Neuronal stem cell (in vitro differentiated cells): Measurements from ENCODE around the gene KRR1.
"Not testable (repeated sequence)": the region's sequence is repeated elsewhere in the genome, so short reads cannot be mapped to it uniquely, and the experiment has no call there.

Source experiments
- DNase-seq: peaks from one replicate; pipeline ENCODE4 v3.0.0-alpha.2; 2013; ENCODE audit warnings: low spot score
- H2AFZ ChIP-seq: one replicate; pipeline ENCODE4 v1.6.1; 2013; ENCODE audit warnings: mild to moderate bottlenecking, low read length, inconsistent platforms
- H2AK5ac ChIP-seq: 2 replicates; pipeline ENCODE4 v1.6.1; 2013; ENCODE audit warnings: low read depth, mild to moderate bottlenecking, inconsistent platforms, low read length, moderate library complexity, mixed read lengths
- H2BK120ac ChIP-seq: 2 replicates; pipeline ENCODE4 v1.6.1; 2013; ENCODE audit warnings: low read depth, mild to moderate bottlenecking, inconsistent platforms, low read length, moderate library complexity, mixed read lengths
- H2BK12ac ChIP-seq: one replicate; pipeline ENCODE4 v1.6.1; 2013; ENCODE audit warnings: low read length, inconsistent platforms
- H2BK15ac ChIP-seq: 2 replicates; pipeline ENCODE4 v1.6.1; 2013; ENCODE audit warnings: mild to moderate bottlenecking, low read length, inconsistent platforms, mixed read lengths
- H2BK5ac ChIP-seq: one replicate; pipeline ENCODE4 v1.6.1; 2013; ENCODE audit warnings: inconsistent platforms, mild to moderate bottlenecking, low read length, moderate library complexity
- H3K14ac ChIP-seq: one replicate; pipeline ENCODE4 v1.6.1; 2013; ENCODE audit warnings: low read length, inconsistent platforms
- H3K18ac ChIP-seq: 2 replicates; pipeline ENCODE4 v1.6.1; 2013; ENCODE audit warnings: low read length, inconsistent platforms
- H3K23ac ChIP-seq: 2 replicates; pipeline ENCODE4 v1.6.1; 2013; ENCODE audit warnings: low read depth, mild to moderate bottlenecking, mixed read lengths, low read length, inconsistent platforms; ENCODE audit not compliant: poor library complexity
- H3K27ac ChIP-seq: replicated peaks from 3 replicates; pipeline ENCODE4 v1.5.1; 2013; ENCODE audit warnings: low read length, inconsistent platforms
- H3K27me3 ChIP-seq, 3 experiments: 2 replicates each; pipeline ENCODE4 v1.6.1; 2013; ENCODE audit warnings: low read length in 3 of 3, mild to moderate bottlenecking in 2 of 3, inconsistent platforms in 1 of 3, low read depth in 1 of 3, mixed read lengths in 1 of 3, moderate library complexity in 1 of 3; ENCODE audit not compliant: control insufficient read depth in 3 of 3, insufficient read depth in 3 of 3
- H3K36me3 ChIP-seq, 2 donors: replicated peaks in 1 of 2; 2 replicates each; pipeline ENCODE4 v1.6.1; 2013; ENCODE audit warnings: low read length in 2 of 2; ENCODE audit not compliant: control insufficient read depth in 2 of 2, insufficient read depth in 2 of 2
- H3K4ac ChIP-seq: 2 replicates; pipeline ENCODE4 v1.6.1; 2013; ENCODE audit warnings: inconsistent platforms, mild to moderate bottlenecking, low read length, moderate library complexity
- H3K4me1 ChIP-seq, 2 donors: 1 replicate in 1 of 2; 2 replicates in 1 of 2; pipeline ENCODE4 v1.6.1; 2013; ENCODE audit warnings: low read length in 2 of 2, low read depth in 1 of 2; ENCODE audit not compliant: control insufficient read depth in 2 of 2, insufficient read depth in 1 of 2
- H3K4me2 ChIP-seq: one replicate; pipeline ENCODE4 v1.6.1; 2013; ENCODE audit warnings: mild to moderate bottlenecking, low read length, inconsistent platforms; ENCODE audit not compliant: insufficient read depth, poor library complexity, severe bottlenecking
- H3K4me3 ChIP-seq, 2 donors: 2 replicates each; pipeline ENCODE4 v1.5.1; 2013; ENCODE audit warnings: low read length in 2 of 2, mild to moderate bottlenecking in 2 of 2, inconsistent platforms in 1 of 2, moderate library complexity in 1 of 2
- H3K79me1 ChIP-seq: one replicate; pipeline ENCODE4 v1.6.1; 2013; ENCODE audit warnings: low read depth, mild to moderate bottlenecking, inconsistent platforms, low read length, moderate library complexity
- H3K9ac ChIP-seq: one replicate; pipeline ENCODE4 v1.6.1; 2013; ENCODE audit warnings: mild to moderate bottlenecking, low read depth, low read length, inconsistent platforms; ENCODE audit not compliant: poor library complexity
- H3K9me3 ChIP-seq, 2 donors: replicated peaks in 1 of 2; 2 replicates each; pipeline versions ENCODE3 to v1.6.1; 2013; ENCODE audit warnings: low read length in 2 of 2, mild to moderate bottlenecking in 2 of 2, inconsistent platforms in 1 of 2, low read depth in 1 of 2, mixed read lengths in 1 of 2, moderate library complexity in 1 of 2; ENCODE audit not compliant: control insufficient read depth in 2 of 2, insufficient read depth in 1 of 2
- H4K8ac ChIP-seq: one replicate; pipeline ENCODE4 v1.6.1; 2013; ENCODE audit warnings: low read depth, mild to moderate bottlenecking, inconsistent platforms, low read length, moderate library complexity
- H4K91ac ChIP-seq: one replicate; pipeline ENCODE4 v1.6.1; 2013; ENCODE audit warnings: low read length, low read depth, mild to moderate bottlenecking, inconsistent platforms; ENCODE audit not compliant: poor library complexity
- WGBS, 2 donors: extraction: QIAGEN DNeasy Blood & Tissue Kit; methylation state at CpG; one replicate each; pipeline ENCODE4 v1.1.7; 2013; ENCODE audit warnings: missing lambda C conversion rate in 2 of 2, mixed read lengths in 1 of 2; ENCODE audit not compliant: insufficient read length in 2 of 2, insufficient replicate concordance in 1 of 2; ENCODE audit errors: extremely low coverage in 2 of 2; 5-methylcytosine and 5-hydroxymethylcytosine counted together

KRR1 gene

DNA sequence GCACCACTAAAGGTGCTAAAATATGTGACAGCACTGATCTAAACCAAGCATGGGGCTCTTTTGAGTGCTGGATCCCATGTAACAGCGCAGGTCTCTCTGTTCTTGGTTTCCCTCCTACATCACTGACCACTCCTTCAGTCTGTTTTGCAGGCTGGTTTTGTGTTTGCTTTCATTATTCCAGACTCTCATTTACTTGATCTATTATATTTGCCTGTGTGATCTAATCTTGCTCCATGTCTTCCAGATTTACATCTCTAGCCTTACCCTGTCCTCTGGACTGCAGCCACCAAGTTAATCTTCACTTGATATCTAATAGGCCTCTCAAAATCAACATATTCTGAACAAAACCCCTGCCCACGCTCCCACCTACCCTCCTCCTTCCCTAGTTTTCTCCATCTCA lies 22.2 kb downstream of the KRR1 start:
- WGBS, 2 donors, result no CpG with 5 or more reads among the region's 2 CpGs
- H3K4me2 ChIP-seq, result no peak overlapping the region

DNA sequence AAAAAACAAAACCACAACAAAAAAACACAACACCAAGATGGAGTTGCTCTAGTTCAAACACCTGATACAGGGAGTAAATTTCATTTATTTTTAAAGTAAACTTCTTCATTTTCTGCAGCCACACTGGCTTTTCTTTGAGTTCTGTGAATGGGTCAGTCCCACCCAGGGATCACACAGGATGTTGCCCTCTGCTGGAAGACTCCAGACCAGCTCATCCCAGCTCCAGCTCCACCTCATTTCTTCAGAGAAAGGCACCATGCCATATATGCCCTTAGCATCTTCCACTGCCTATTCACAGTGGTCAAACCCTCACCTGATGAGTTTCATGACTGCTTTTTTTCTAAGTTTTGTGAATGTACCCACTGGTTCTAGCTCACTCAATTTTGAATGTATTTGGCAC lies 22.9 kb downstream of the KRR1 start:
- H3K14ac ChIP-seq, result no peak overlapping the region
- H2BK120ac ChIP-seq, result no peak overlapping the region
- no peaks in the 10 kb centered on the region for H3K79me1 ChIP-seq
- no peak overlapping the region for H3K4me3 ChIP-seq
- H3K9ac ChIP-seq, result no peak overlapping the region
- no peak overlapping the region for H3K18ac ChIP-seq
- no peak for DNase-seq
- H2AFZ ChIP-seq, result no peak overlapping the region
- H3K4ac ChIP-seq, result no peak overlapping the region
- H2BK5ac ChIP-seq, result no peak overlapping the region
- H3K4me2 ChIP-seq, result no peak overlapping the region
- no peak overlapping the region for H4K91ac ChIP-seq
- no peak overlapping the region for H2BK15ac ChIP-seq
- H3K27me3 ChIP-seq, result no peaks in the 10 kb centered on the region
- H2BK12ac ChIP-seq, result no peak overlapping the region
- H4K8ac ChIP-seq, result no peak overlapping the region
- H3K23ac ChIP-seq, result no peak overlapping the region
- no peaks in the 10 kb centered on the region for H3K36me3 ChIP-seq
- H3K4me1 ChIP-seq, result peaks cover 0 to 2% of the 10 kb centered on the region in 2 donors
- H3K27ac ChIP-seq, result no peak overlapping the region
- H2AK5ac ChIP-seq, result no peak overlapping the region
- no peaks in the 10 kb centered on the region for H3K9me3 ChIP-seq

More for the DNA sequence above, 22.2 kb downstream of the KRR1 start:
- Histone ChIP-seq H3K27ac (no peak overlapping the region), H3K4me3 (no peak overlapping the region), H3K9ac (no peak overlapping the region), H4K91ac (no peak overlapping the region), H3K79me1 (no peaks in the 10 kb centered on the region), H3K4ac (no peak overlapping the region), H2BK12ac (no peak overlapping the region), H3K4me1 (peaks cover 0 to 2% of the 10 kb centered on the region in 2 donors), H3K36me3 (peaks cover 0 to 4% of the 10 kb centered on the region in 2 donors), H3K14ac (no peak overlapping the region), H2AFZ (no peak overlapping the region), H3K9me3 (no peaks in the 10 kb centered on the region), H4K8ac (no peak overlapping the region), H3K23ac (no peak overlapping the region), H2BK15ac (no peak overlapping the region), H3K18ac (no peak overlapping the region), H2AK5ac (no peak overlapping the region), H2BK120ac (no peak overlapping the region), H3K27me3 (no peaks in the 10 kb centered on the region), H2BK5ac (no peak overlapping the region)
- DNase-seq, result no peak

DNA sequence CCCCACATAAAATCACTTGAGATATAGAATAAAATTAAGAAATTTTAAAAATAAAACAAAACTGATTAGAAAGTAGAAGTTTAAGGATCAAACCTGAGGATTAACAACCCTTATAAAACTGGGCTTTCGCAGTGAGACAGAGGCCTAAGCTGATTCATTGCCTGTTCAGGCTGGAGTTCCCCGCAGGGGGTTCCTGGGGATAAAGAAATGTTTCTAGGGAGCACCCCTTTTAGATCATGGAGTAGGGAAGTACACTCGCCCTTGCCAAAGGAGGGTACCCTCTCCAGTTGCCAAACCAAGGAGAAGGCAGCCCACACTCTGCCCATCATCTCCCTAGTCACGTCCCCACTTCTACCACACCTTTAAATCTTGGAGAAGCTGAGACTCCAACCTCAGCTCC lies 24.1 kb downstream of the KRR1 start:
- Histone ChIP-seq H2AFZ (no peak overlapping the region), H3K4me3 (no peak overlapping the region), H4K8ac (no peak overlapping the region), H3K27ac (no peak overlapping the region), H2BK120ac (no peak overlapping the region), H3K4me1 (peaks cover 0 to 2% of the 10 kb centered on the region in 2 donors), H2BK12ac (no peak overlapping the region), H3K9me3 (no peaks in the 10 kb centered on the region), H3K36me3 (no peaks in the 10 kb centered on the region), H3K4ac (no peak overlapping the region), H3K9ac (no peak overlapping the region), H2BK5ac (no peak overlapping the region), H3K27me3 (no peaks in the 10 kb centered on the region), H3K14ac (no peak overlapping the region), H4K91ac (no peak overlapping the region), H3K79me1 (no peaks in the 10 kb centered on the region), H3K23ac (no peak overlapping the region), H3K4me2 (no peak overlapping the region), H2AK5ac (no peak overlapping the region), H2BK15ac (no peak overlapping the region), H3K18ac (no peak overlapping the region)
- DNase-seq, result no peak
- WGBS, 2 donors, result no CpG with 5 or more reads among the region's 4 CpGs

DNA sequence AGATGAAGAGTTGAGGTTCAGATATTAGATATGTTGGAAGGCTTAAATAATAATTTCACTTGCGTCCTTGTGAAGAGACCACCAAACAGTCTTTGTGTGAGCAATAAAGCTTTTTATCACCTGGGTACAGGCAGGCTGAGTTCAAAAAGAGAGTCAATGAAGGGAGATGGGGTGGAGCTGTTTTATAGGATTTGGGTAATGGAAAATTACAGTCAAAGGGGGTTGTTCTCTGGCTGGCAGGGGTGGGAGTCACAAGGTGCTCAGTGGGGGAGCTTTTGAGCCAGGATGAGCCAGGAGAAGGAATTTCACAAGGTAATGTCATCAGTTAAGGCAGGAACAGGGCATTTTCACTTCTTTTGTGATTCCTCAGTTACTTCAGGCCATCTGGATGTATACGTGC lies 27.0 kb downstream of the KRR1 start:
- not testable (repeated sequence) for H3K4ac ChIP-seq, H2BK12ac ChIP-seq, H4K8ac ChIP-seq, H3K4me2 ChIP-seq, H3K4me1 ChIP-seq, H3K18ac ChIP-seq, H3K9me3 ChIP-seq, H3K9ac ChIP-seq, DNase-seq, H3K14ac ChIP-seq, H2BK120ac ChIP-seq, H3K23ac ChIP-seq, H4K91ac ChIP-seq, H2AFZ ChIP-seq, H2BK15ac ChIP-seq, H2BK5ac ChIP-seq, H3K36me3 ChIP-seq, H3K27ac ChIP-seq, H3K4me3 ChIP-seq, H3K27me3 ChIP-seq, H2AK5ac ChIP-seq, H3K79me1 ChIP-seq
- WGBS, 2 donors, result no CpG with 5 or more reads among the region's 2 CpGs
